ENCODE measurements around the gene REEP6.

DNA sequence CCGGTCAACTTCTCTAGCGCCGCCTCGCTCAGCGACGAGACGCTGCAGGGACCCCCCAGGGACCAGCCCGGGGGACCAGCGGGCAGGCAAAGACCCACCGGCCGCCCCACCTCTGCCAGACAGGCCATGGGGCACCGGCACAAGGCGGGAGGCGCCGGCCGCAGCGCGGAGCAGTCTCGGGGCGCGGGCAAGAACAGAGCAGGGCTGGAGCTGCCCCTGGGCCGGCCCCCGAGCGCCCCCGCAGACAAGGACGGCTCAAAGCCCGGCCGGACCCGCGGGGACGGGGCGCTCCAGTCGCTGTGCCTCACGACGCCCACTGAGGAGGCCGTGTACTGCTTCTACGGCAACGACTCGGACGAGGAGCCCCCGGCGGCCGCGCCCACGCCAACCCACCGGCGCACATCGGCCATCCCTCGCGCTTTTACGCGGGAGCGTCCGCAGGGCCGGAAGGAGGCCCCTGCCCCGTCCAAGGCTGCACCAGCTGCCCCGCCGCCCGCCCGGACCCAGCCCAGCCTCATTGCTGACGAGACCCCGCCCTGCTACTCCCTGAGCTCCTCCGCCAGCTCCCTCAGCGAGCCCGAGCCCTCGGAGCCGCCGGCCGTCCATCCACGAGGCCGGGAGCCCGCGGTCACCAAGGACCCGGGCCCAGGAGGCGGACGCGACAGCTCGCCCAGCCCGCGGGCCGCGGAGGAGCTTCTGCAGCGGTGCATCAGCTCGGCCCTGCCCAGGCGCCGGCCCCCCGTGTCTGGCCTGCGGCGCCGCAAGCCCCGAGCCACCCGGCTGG, 23.3 kb upstream of the REEP6 start:
- TF ChIP-seq, protein P1, sequence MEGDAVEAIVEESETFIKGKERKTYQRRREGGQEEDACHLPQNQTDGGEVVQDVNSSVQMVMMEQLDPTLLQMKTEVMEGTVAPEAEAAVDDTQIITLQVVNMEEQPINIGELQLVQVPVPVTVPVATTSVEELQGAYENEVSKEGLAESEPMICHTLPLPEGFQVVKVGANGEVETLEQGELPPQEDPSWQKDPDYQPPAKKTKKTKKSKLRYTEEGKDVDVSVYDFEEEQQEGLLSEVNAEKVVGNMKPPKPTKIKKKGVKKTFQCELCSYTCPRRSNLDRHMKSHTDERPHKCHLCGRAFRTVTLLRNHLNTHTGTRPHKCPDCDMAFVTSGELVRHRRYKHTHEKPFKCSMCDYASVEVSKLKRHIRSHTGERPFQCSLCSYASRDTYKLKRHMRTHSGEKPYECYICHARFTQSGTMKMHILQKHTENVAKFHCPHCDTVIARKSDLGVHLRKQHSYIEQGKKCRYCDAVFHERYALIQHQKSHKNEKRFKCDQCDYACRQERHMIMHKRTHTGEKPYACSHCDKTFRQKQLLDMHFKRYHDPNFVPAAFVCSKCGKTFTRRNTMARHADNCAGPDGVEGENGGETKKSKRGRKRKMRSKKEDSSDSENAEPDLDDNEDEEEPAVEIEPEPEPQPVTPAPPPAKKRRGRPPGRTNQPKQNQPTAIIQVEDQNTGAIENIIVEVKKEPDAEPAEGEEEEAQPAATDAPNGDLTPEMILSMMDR (IDR thresholded peaks at IDR 0.05; ENCODE audit: insufficient read depth, low read length): no peak
- TF ChIP-seq POLR2AphosphoS5 (IDR thresholded peaks at IDR 0.05; ENCODE audit: low read depth): no peak
- TF ChIP-seq, protein P2, sequence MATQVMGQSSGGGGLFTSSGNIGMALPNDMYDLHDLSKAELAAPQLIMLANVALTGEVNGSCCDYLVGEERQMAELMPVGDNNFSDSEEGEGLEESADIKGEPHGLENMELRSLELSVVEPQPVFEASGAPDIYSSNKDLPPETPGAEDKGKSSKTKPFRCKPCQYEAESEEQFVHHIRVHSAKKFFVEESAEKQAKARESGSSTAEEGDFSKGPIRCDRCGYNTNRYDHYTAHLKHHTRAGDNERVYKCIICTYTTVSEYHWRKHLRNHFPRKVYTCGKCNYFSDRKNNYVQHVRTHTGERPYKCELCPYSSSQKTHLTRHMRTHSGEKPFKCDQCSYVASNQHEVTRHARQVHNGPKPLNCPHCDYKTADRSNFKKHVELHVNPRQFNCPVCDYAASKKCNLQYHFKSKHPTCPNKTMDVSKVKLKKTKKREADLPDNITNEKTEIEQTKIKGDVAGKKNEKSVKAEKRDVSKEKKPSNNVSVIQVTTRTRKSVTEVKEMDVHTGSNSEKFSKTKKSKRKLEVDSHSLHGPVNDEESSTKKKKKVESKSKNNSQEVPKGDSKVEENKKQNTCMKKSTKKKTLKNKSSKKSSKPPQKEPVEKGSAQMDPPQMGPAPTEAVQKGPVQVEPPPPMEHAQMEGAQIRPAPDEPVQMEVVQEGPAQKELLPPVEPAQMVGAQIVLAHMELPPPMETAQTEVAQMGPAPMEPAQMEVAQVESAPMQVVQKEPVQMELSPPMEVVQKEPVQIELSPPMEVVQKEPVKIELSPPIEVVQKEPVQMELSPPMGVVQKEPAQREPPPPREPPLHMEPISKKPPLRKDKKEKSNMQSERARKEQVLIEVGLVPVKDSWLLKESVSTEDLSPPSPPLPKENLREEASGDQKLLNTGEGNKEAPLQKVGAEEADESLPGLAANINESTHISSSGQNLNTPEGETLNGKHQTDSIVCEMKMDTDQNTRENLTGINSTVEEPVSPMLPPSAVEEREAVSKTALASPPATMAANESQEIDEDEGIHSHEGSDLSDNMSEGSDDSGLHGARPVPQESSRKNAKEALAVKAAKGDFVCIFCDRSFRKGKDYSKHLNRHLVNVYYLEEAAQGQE (IDR thresholded peaks at IDR 0.05; ENCODE audit: insufficient replicate concordance, low read depth): no peak
- TF ChIP-seq GABPA (IDR thresholded peaks at IDR 0.05; ENCODE audit: low read depth): no peak

Measured in HL-60 (cell line).